Body of pancreas (tissue), 4 donors: Measurements from ENCODE around the gene DISP3.

Experiments
- CTCF ChIP-seq, 7 experiments: fragments of 450-650 bp in 4 of 7; fragments of 200-600 bp in 3 of 7; sonication (generic) in 3 of 7; IDR thresholded peaks; one replicate each; pipeline ENCODE4 v1.5.1; 2016 to 2019; ENCODE audit warnings: antibody characterized with exemption in 7 of 7
- POLR2A ChIP-seq, 3 donors: fragments of 450-650 bp; IDR thresholded peaks; one replicate each; pipeline ENCODE4 v1.6.1; 2016; ENCODE audit warnings: antibody characterized with exemption in 3 of 3, mild to moderate bottlenecking in 2 of 3

DNA sequence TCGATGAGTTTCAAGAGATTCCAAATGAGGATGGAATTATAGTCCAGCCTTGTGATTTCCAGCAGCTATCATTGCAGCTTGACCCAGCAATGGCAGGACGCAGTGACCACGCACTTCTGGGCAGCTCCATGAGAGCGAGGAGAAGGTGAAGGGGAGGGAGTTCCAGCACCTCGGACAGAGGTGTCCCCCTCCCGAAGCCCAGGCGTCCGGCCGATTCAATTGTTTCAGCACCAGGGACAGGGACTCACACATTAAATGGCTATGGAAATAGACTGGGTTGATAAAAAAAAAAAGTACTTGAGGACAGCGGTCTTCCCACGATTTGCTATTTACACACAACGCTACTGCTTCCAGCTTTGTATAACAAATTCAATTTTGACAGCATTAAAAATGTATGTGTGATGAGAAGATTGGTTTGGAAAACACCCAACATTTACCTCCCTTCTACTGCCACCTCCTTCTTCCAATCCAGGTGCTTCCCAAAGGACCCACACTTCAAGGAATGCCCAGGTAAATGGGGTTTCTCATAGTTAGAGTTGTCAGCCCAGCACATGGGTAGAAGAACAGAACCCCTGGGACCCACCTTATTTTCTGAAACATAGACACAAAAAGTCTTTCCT, 71.8 kb downstream of the DISP3 start:
- no peak for TF ChIP-seq CTCF (IDR thresholded peaks at IDR 0.05)
- TF ChIP-seq POLR2A (IDR thresholded peaks at IDR 0.05): no peak
